K562 (cell line): ENCODE results near the gene SLIT2. TPM values are rescaled to one million over a fixed set of nuclear protein-coding genes. Genes with fewer than 3 reads are reported as not detected.

ENCODE experiments used
- ATAC-seq: fragments of 200-7000 bp; cut with Tn5 transposase; 3 replicates; pipeline ENCODE4 v1.9.1; 2020; ENCODE audit warnings: moderate library complexity
- BruUV-seq: library from RNA; stranded (reverse); fragments of 400-500 nt; replicated peaks from 2 replicates; lab custom pipeline; 2021; lab: Mats Ljungman, UMichigan
- CTCF ChIA-PET: fragments of 300-600 bp; formaldehyde crosslinking; extraction: SDS; loops from one replicate; lab custom pipeline; 2021; ENCODE audit warnings: low intra/inter-chr PET ratio; lab: Yijun Ruan, JAX
- POLR2A ChIA-PET: fragments of 300-600, 350-650 bp; sonication (Branson Sonifier 250); formaldehyde crosslinking; extraction: SDS; loops from one replicate; lab custom pipeline; 2021; ENCODE audit warnings: antibody characterized with exemption, inconsistent platforms; lab: Yijun Ruan, JAX
- DNase-seq, 4 experiments: peaks; one replicate each; pipeline versions ENCODE4 v3.0.0 to v3.0.0-alpha.2; 2011 to 2018; ENCODE audit warnings: low spot score in 3 of 4, mixed read lengths in 3 of 4; ENCODE audit errors: extremely low read depth in 1 of 4
- FAIRE-seq: peaks from 2 replicates; lab custom pipeline; 2011; peaks lifted over from hg19 to GRCh38; lab: Jason Lieb, UNC
- H2AFZ ChIP-seq: 2 replicates; pipeline ENCODE4 v1.6.0; 2011; ENCODE audit warnings: low read depth, low read length, control low read depth, inconsistent platforms
- H3K27ac ChIP-seq: fragments of 200-600 bp; 3 replicates; pipeline ENCODE4 v1.8.0; 2011; ENCODE audit warnings: low read depth, mild to moderate bottlenecking, control low read depth, inconsistent platforms, low read length, moderate library complexity, mixed read lengths; ENCODE audit errors: extremely low read depth
- H3K27me3 ChIP-seq, 2 experiments: fragments of 300-600 bp in 1 of 2; 2 replicates in 1 of 2; 3 replicates in 1 of 2; pipeline versions ENCODE4 v1.6.0 to v1.8.0; 2011; ENCODE audit warnings: inconsistent platforms in 2 of 2, low read length in 2 of 2, mild to moderate bottlenecking in 1 of 2, mixed read lengths in 1 of 2, moderate library complexity in 1 of 2; ENCODE audit not compliant: control insufficient read depth in 2 of 2, insufficient read depth in 2 of 2
- H3K36me3 ChIP-seq: fragments of 300-600 bp; 3 replicates; pipeline ENCODE4 v1.8.0; 2011; ENCODE audit warnings: mild to moderate bottlenecking, low read length, inconsistent platforms; ENCODE audit not compliant: control insufficient read depth, insufficient read depth
- H3K4me1 ChIP-seq, 2 experiments: fragments of 200-600 bp in 1 of 2; replicated peaks in 1 of 2; 2 replicates in 1 of 2; 3 replicates in 1 of 2; pipeline versions ENCODE4 v1.5.1 to v1.8.0; 2011; ENCODE audit warnings: inconsistent platforms in 2 of 2, low read length in 2 of 2, mild to moderate bottlenecking in 1 of 2, mixed read lengths in 1 of 2, moderate library complexity in 1 of 2; ENCODE audit not compliant: control insufficient read depth in 2 of 2, insufficient read depth in 2 of 2
- H3K4me2 ChIP-seq: 2 replicates; pipeline ENCODE4 v1.6.1; 2011; ENCODE audit warnings: low read length, control low read depth, inconsistent platforms, mixed read lengths; ENCODE audit not compliant: insufficient read depth
- H3K4me3 ChIP-seq: fragments of 200-600 bp; sonication (generic), shearing (Covaris generic); 2 replicates; pipeline ENCODE4 v1.5.1; 2016; ENCODE audit warnings: control low read depth, inconsistent platforms
- H3K79me2 ChIP-seq: fragments of 200-600 bp; 3 replicates; pipeline ENCODE4 v1.8.0; 2011; ENCODE audit warnings: low read length, inconsistent platforms; ENCODE audit not compliant: control insufficient read depth, insufficient read depth
- H3K9ac ChIP-seq, 2 experiments: 2 replicates each; pipeline versions ENCODE4 v1.6.0 to v1.6.1; 2011; ENCODE audit warnings: low read depth in 2 of 2, low read length in 2 of 2, control low read depth in 1 of 2, inconsistent platforms in 1 of 2, mild to moderate bottlenecking in 1 of 2, mixed read lengths in 1 of 2; ENCODE audit not compliant: insufficient read depth in 1 of 2
- H3K9me1 ChIP-seq: one replicate; pipeline ENCODE4 v1.6.0; 2011; ENCODE audit warnings: inconsistent platforms, mild to moderate bottlenecking, low read length, moderate library complexity; ENCODE audit not compliant: control insufficient read depth, insufficient read depth
- H3K9me3 ChIP-seq: replicated peaks from 2 replicates; pipeline ENCODE4 v1.5.1; 2011; ENCODE audit warnings: low read depth, low read length, inconsistent platforms; ENCODE audit not compliant: control insufficient read depth, insufficient read depth
- H4K20me1 ChIP-seq: replicated peaks from 2 replicates; pipeline ENCODE4 v1.6.1; 2011; ENCODE audit warnings: low read length, inconsistent platforms, mixed read lengths; ENCODE audit not compliant: control insufficient read depth, insufficient read depth
- GTF2A2 ChIP-seq: IDR thresholded peaks from 2 replicates; pipeline ENCODE4 v1.6.1; 2016; ENCODE audit warnings: mild to moderate bottlenecking, missing genetic modification characterization, missing compliant biosample characterization
- HNRNPK ChIP-seq: fragments of 200-400 bp; formaldehyde crosslinking; IDR thresholded peaks from one replicate; pipeline ENCODE4 v1.6.1; 2018; ENCODE audit warnings: mild to moderate bottlenecking, low read depth, low read length; ENCODE audit not compliant: poor library complexity, severe bottlenecking
- HNRNPUL1 ChIP-seq: fragments of 200-400 bp; formaldehyde crosslinking; IDR thresholded peaks from 2 replicates; pipeline ENCODE4 v1.6.1; 2017; ENCODE audit warnings: low read length
- IRF2 ChIP-seq: sonication (generic); formaldehyde crosslinking; IDR thresholded peaks from 2 replicates; pipeline ENCODE4 v1.8.1; 2022; ENCODE audit warnings: mild to moderate bottlenecking, missing genetic modification reagents
- KAT2B ChIP-seq: IDR thresholded peaks from one replicate; pipeline ENCODE4 v1.6.1; 2012; ENCODE audit warnings: low read depth, mild to moderate bottlenecking, control low read depth, inconsistent platforms, low read length, moderate library complexity
- MTA2 ChIP-seq: fragments of 450-650 bp; IDR thresholded peaks from 2 replicates; pipeline ENCODE4 v1.6.1; 2016; ENCODE audit warnings: low read depth
- POU5F1 ChIP-seq: fragments of 150-350 bp; IDR thresholded peaks from 2 replicates; pipeline ENCODE4 v1.6.1; 2014; ENCODE audit warnings: borderline replicate concordance, low read length, low read depth, mild to moderate bottlenecking; ENCODE audit not compliant: partially characterized antibody
- RBBP5 ChIP-seq: fragments of 200-600 bp; sonication (generic); IDR thresholded peaks from 2 replicates; pipeline ENCODE4 v1.6.1; 2012; ENCODE audit warnings: borderline replicate concordance, mild to moderate bottlenecking, low read length, control low read depth, inconsistent platforms; ENCODE audit not compliant: insufficient read depth, poor library complexity, severe bottlenecking
- RBM17 ChIP-seq: fragments of 200-400 bp; formaldehyde crosslinking; IDR thresholded peaks from 2 replicates; pipeline ENCODE4 v1.6.1; 2017; ENCODE audit warnings: low read depth, mild to moderate bottlenecking, low read length, borderline replicate concordance
- RBM39 ChIP-seq: fragments of 200-400 bp; formaldehyde crosslinking; optimal IDR thresholded peaks from 2 replicates; pipeline ENCODE3; 2018; ENCODE audit warnings: low read depth, low read length
- SETDB1 ChIP-seq: IDR thresholded peaks from one replicate; pipeline ENCODE4 v1.6.1; 2012; ENCODE audit warnings: low read length, control low read depth, inconsistent platforms
- SNIP1 ChIP-seq: fragments of 450-650 bp; IDR thresholded peaks from 2 replicates; pipeline ENCODE4 v1.7.1; 2017; ENCODE audit warnings: low read depth, mild to moderate bottlenecking
- STAT5A ChIP-seq: IDR thresholded peaks from 2 replicates; pipeline ENCODE4 v1.6.1; 2012; ENCODE audit warnings: low read length, inconsistent platforms, borderline replicate concordance
- XRCC3 ChIP-seq: fragments of 450-650 bp; IDR thresholded peaks from 2 replicates; pipeline ENCODE4 v1.6.1; 2017; ENCODE audit warnings: mild to moderate bottlenecking, moderate library complexity
- ZNF239 ChIP-seq: fragments of 250-450 bp; sonication (Bioruptor Pico); IDR thresholded peaks from 2 replicates; pipeline ENCODE4 v1.4.0; 2020; ENCODE audit warnings: mild to moderate bottlenecking
- ZNF311 ChIP-seq: fragments of 250-450 bp; sonication (Bioruptor Pico); IDR thresholded peaks from 2 replicates; pipeline ENCODE4 v1.4.0; 2020; ENCODE audit warnings: mild to moderate bottlenecking, moderate library complexity
- in situ Hi-C: fragments of 300-500 bp; cut with MboI; formaldehyde crosslinking; loops from 4 replicates; pipeline ENCODE4 v1.15.0; 2018; ENCODE audit warnings: inconsistent platforms, mixed read lengths
- intact Hi-C: fragments of 100-400 bp; cut with micrococcal nuclease; formaldehyde crosslinking; loops from 2 replicates; pipeline ENCODE4 v1.14.2; 2022
- polyA plus RNA-seq, 8 experiments: library from polyadenylated mRNA; depleted of rRNA in 4 of 8; stranded (reverse) in 5 of 8; unstranded in 3 of 8; fragments of >200 nt; fragmentation: Nextera tagmentation in 2 of 8; fragmentation: Illumina TruSeq in 1 of 8; extraction: Ambion mirVana in 2 of 8; extraction: Trizol in 1 of 8; gene quantifications; 2 replicates each; pipeline versions ENCODE4 v1.2.1 to v1.2.3, GENCODE V29; 2011 to 2014; ENCODE audit warnings: inconsistent platforms in 1 of 8, missing spikeins in 1 of 8
- total RNA-seq, 7 experiments: library from RNA; depleted of rRNA in 6 of 7; stranded (reverse); fragments of >200 nt in 6 of 7; fragmentation: Illumina TruSeq in 2 of 7; extraction: Trizol in 2 of 7; gene quantifications; 2 replicates each; pipeline versions ENCODE4 v1.2.1 to v1.2.3, GENCODE V29; 2011 to 2021; ENCODE audit warnings: low replicate concordance in 1 of 7
- TF ChIP-seq, protein P1 (sequence below): fragments of 250-450 bp; sonication (Bioruptor Pico); IDR thresholded peaks from 2 replicates; pipeline ENCODE4 v1.8.0; 2022; ENCODE audit warnings: moderate library complexity, mild to moderate bottlenecking, inconsistent platforms
- TF ChIP-seq, protein P2 (sequence below): fragments of 450-650 bp; formaldehyde crosslinking; IDR thresholded peaks from 2 replicates; pipeline ENCODE4 v1.4.0; 2020; ENCODE audit warnings: mild to moderate bottlenecking, moderate library complexity
- TF ChIP-seq, protein P3 (sequence below): sonication (generic); formaldehyde crosslinking; IDR thresholded peaks from 2 replicates; pipeline ENCODE4 v1.8.0; 2022; ENCODE audit warnings: missing genetic modification reagents, mild to moderate bottlenecking, moderate library complexity, borderline replicate concordance

The SLIT2 gene
- total and polyA plus RNA-seq, 9 of the 15 experiments (the other 6 are each of a cell fraction or from before 2014, with no cell fraction given) = 1.8 to 8.1 (median 4.1) TPM

DNA sequence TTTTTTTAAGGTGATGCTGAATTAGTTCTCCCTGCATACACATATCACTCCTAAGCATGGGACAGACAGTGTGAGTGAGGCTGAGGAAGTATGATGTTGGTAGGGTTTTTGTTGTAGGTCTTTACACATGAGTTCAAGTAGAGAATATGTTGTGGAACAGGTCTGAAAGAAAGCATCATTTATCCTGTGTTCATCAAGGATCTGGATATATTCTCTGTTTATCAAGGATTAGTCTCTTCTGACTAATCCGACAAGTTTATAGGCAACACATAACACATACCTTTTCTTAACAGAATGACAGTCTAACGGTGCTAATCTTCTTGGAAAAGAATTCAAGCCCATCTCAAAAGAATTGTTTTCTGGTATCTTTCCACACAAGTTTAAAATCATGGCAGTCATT lies 10.5 kb downstream of the SLIT2 start (continued):
- TF ChIP-seq RBBP5 (no peak), XRCC3 (no peak), SETDB1 (no peak)
- TF ChIP-seq, all 486 proteins: peak for 0

- TF ChIP-seq POU5F1 (no peak), IRF2 (CRISPR knock-in tag) (no peak), ZNF311 (CRISPR knock-in tag) (no peak), MTA2 (no peak), KAT2B (no peak), RBM17 (no peak), STAT5A (no peak), HNRNPK (no peak), GTF2A2 (tag) (no peak), SNIP1 (no peak), ZNF239 (no peak), RBM39 (no peak), HNRNPUL1 (no peak)
- TF ChIP-seq, protein P1, sequence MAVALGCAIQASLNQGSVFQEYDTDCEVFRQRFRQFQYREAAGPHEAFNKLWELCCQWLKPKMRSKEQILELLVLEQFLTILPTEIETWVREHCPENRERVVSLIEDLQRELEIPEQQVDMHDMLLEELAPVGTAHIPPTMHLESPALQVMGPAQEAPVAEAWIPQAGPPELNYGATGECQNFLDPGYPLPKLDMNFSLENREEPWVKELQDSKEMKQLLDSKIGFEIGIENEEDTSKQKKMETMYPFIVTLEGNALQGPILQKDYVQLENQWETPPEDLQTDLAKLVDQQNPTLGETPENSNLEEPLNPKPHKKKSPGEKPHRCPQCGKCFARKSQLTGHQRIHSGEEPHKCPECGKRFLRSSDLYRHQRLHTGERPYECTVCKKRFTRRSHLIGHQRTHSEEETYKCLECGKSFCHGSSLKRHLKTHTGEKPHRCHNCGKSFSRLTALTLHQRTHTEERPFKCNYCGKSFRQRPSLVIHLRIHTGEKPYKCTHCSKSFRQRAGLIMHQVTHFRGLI = no peak
- TF ChIP-seq, protein P2, sequence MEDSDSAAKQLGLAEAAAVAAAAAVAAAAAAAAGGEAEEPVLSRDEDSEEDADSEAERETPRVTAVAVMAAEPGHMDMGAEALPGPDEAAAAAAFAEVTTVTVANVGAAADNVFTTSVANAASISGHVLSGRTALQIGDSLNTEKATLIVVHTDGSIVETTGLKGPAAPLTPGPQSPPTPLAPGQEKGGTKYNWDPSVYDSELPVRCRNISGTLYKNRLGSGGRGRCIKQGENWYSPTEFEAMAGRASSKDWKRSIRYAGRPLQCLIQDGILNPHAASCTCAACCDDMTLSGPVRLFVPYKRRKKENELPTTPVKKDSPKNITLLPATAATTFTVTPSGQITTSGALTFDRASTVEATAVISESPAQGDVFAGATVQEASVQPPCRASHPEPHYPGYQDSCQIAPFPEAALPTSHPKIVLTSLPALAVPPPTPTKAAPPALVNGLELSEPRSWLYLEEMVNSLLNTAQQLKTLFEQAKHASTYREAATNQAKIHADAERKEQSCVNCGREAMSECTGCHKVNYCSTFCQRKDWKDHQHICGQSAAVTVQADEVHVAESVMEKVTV (CRISPR knock-in tag) = no peak
- TF ChIP-seq, protein P3, sequence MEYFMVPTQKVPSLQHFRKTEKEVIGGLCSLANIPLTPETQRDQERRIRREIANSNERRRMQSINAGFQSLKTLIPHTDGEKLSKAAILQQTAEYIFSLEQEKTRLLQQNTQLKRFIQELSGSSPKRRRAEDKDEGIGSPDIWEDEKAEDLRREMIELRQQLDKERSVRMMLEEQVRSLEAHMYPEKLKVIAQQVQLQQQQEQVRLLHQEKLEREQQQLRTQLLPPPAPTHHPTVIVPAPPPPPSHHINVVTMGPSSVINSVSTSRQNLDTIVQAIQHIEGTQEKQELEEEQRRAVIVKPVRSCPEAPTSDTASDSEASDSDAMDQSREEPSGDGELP (CRISPR knock-in tag) = no peak
- H3K4me1 ChIP-seq = no peaks in the 10 kb centered on the region
- ChIA-PET CTCF (no interaction called here), POLR2A (no interaction called here)
- FAIRE-seq (no peak), ATAC-seq (no peak), DNase-seq (no peak)
- H3K9ac ChIP-seq = no peak overlapping the region
- H3K4me3 ChIP-seq = no peak overlapping the region
- H4K20me1 ChIP-seq = no peaks in the 10 kb centered on the region
- H3K27ac ChIP-seq = no peak overlapping the region
- no peak overlapping the region for H3K4me2 ChIP-seq
- no peaks in the 10 kb centered on the region for H3K36me3 ChIP-seq
- no peaks in the 10 kb centered on the region for H3K27me3 ChIP-seq
- no peaks in the 10 kb centered on the region for H3K9me3 ChIP-seq
- H3K79me2 ChIP-seq = no peaks in the 10 kb centered on the region
- H3K9me1 ChIP-seq = no peaks in the 10 kb centered on the region
- intact Hi-C loops (no loop called here), in situ Hi-C loops (no loop called here)
- H2AFZ ChIP-seq = no peak overlapping the region
- no TSS peak for BruUV-seq
Measured at GRCh38 chr4:20264688-20265087, 13.0 kb downstream of the SLIT2 start.
